ENCODE data around the gene PCTP. TPM values are rescaled to one million over a fixed set of nuclear protein-coding genes. Genes with fewer than 3 reads are reported as not detected.

Gene PCTP
- total and polyA plus RNA-seq, 9 of the 15 experiments (the other 6 are each of a cell fraction or from before 2014, with no cell fraction given): 10.9 to 62.3 (median 41.2) TPM

GRCh38 chr17:55735731-55736405 lies 15.0 kb upstream of the PCTP start (continued):
- TF ChIP-seq TCF3 (CRISPR knock-in tag; IDR thresholded peaks at IDR 0.05) (no peak), GTF2A2 (tag; IDR thresholded peaks at IDR 0.05) (no peak), TAF7 (tag; IDR thresholded peaks at IDR 0.05) (no peak), ZNF699 (CRISPR knock-in tag; IDR thresholded peaks at IDR 0.05; ENCODE audit: insufficient replicate concordance) (no peak), RHOXF2B (CRISPR knock-in tag; conservative IDR thresholded peaks at IDR 0.05) (no peak), ZNF511 (CRISPR knock-in tag; IDR thresholded peaks at IDR 0.05) (no peak), GABPA (tag; conservative IDR thresholded peaks at IDR 0.05; ENCODE audit: low read depth) (peak; percentile 37; the same call in 1 of the 2 replicates), LCOR (CRISPR knock-in tag; IDR thresholded peaks at IDR 0.05) (no peak), RBM39 (optimal IDR thresholded peaks at IDR 0.05; ENCODE audit: low read depth, low read length) (no peak), ZZZ3 (IDR thresholded peaks at IDR 0.05) (no peak), MBD2 (IDR thresholded peaks at IDR 0.05; ENCODE audit: borderline replicate concordance, low read depth) (no peak), KAT8 (IDR thresholded peaks at IDR 0.05; ENCODE audit: low read depth) (no peak), KDM1A (IDR thresholded peaks at IDR 0.05) (no peak), SRSF9 (IDR thresholded peaks at IDR 0.05; ENCODE audit: borderline replicate concordance, low read depth, low read length) (no peak), DLX4 (CRISPR knock-in tag; IDR thresholded peaks at IDR 0.05) (no peak), KLF13 (tag; IDR thresholded peaks at IDR 0.05; ENCODE audit: borderline replicate concordance, low read depth) (no peak), ZNF41 (CRISPR knock-in tag; conservative IDR thresholded peaks at IDR 0.05) (no peak), NR3C1 (CRISPR knock-in tag; IDR thresholded peaks at IDR 0.05) (no peak), ZNF280A (IDR thresholded peaks at IDR 0.05; ENCODE audit: low read depth, partially characterized antibody) (no peak), RFX5 (IDR thresholded peaks at IDR 0.05; ENCODE audit: low read depth, low read length) (no peak)
